ENCODE results near the gene AUTS2. TPM values are rescaled to one million over a fixed set of nuclear protein-coding genes. Genes with fewer than 3 reads are reported as not detected.

AUTS2 gene
- total and polyA plus RNA-seq, 9 of the 15 experiments (the other 6 are each of a cell fraction or from before 2014, with no cell fraction given), result 0.58 TPM; not detected in 8

GRCh38 chr7:69687739-69688433, 89.6 kb downstream of the AUTS2 start:
- TF ChIP-seq DEAF1 (CRISPR knock-in tag; IDR thresholded peaks at IDR 0.05), result no peak
- TF ChIP-seq ZNF507 (tag; conservative IDR thresholded peaks at IDR 0.05), result no peak
- no peak for TF ChIP-seq SMARCE1 (IDR thresholded peaks at IDR 0.05)
- no peak for TF ChIP-seq MGA (IDR thresholded peaks at IDR 0.05)

More at GRCh38 chr7:69687739-69688433, 89.6 kb downstream of the AUTS2 start:
- H3K4me1 ChIP-seq (replicated peaks in 1 of 2; ENCODE audit: control insufficient read depth in 2 of 2, insufficient read depth in 2 of 2, low read length in 2 of 2), result no peaks in the 10 kb centered on the region
- no peak overlapping the region for H3K4me2 ChIP-seq (ENCODE audit: insufficient read depth, low read length)
- no peak overlapping the region for H3K4me3 ChIP-seq
- FAIRE-seq (no peak), ATAC-seq (no peak), DNase-seq (ENCODE audit: extremely low read depth in 1 of 4, low spot score in 3 of 4) (no peak)
- ChIA-PET CTCF (ENCODE audit: low intra/inter-chr PET ratio) (no interaction called here), POLR2A (interaction anchor here (0.7 kb wide), 1 partner anchor 741 kb away, joined by 3 read pairs; no protein-coding TSS in a partner anchor)
- intact Hi-C loops (cut with micrococcal nuclease), result no loop called here
- H3K9me3 ChIP-seq (replicated peaks; ENCODE audit: control insufficient read depth, insufficient read depth, low read depth, low read length), result no peaks in the 10 kb centered on the region
- no peak overlapping the region for H3K27ac ChIP-seq (ENCODE audit: extremely low read depth, low read depth, low read length)
- in situ Hi-C loops (cut with MboI), result loop anchor here (25.0 kb wide), 1 partner anchor 1249 kb away; no protein-coding TSS in a partner anchor
- no TSS peak for BruUV-seq (replicated peaks)
- H3K79me2 ChIP-seq (ENCODE audit: control insufficient read depth, insufficient read depth, low read length), result no peaks in the 10 kb centered on the region
- no peak overlapping the region for H3K9ac ChIP-seq (ENCODE audit: insufficient read depth in 1 of 2, low read depth in 2 of 2, low read length in 2 of 2)
- H3K9me1 ChIP-seq (ENCODE audit: control insufficient read depth, insufficient read depth, low read length), result no peaks in the 10 kb centered on the region
- no peaks in the 10 kb centered on the region for H3K36me3 ChIP-seq (ENCODE audit: control insufficient read depth, insufficient read depth, low read length)
- 3% methylated on average over 4 of the region's 4 CpGs for WGBS (ENCODE audit: insufficient coverage, low coverage, missing lambda C conversion rate)
- no peaks in the 10 kb centered on the region for H4K20me1 ChIP-seq (replicated peaks; ENCODE audit: control insufficient read depth, insufficient read depth, low read length)
- no peak overlapping the region for H2AFZ ChIP-seq (ENCODE audit: low read depth, low read length)
- H3K27me3 ChIP-seq (ENCODE audit: control insufficient read depth in 2 of 2, insufficient read depth in 2 of 2, low read length in 2 of 2), result no peaks in the 10 kb centered on the region
